Pancreas (tissue), 10 donors: ENCODE results near the gene SKI. TPM values are rescaled to one million over a fixed set of nuclear protein-coding genes. Genes with fewer than 3 reads are reported as not detected.

Source experiments
- ATAC-seq, 4 donors: fragments of 200-7000 bp; cut with Tn5 transposase; one replicate each; pipeline versions ENCODE4 v1.8.0 to v1.9.1; 2020; ENCODE audit warnings: mild to moderate bottlenecking in 4 of 4, moderate library complexity in 4 of 4
- DNase-seq, 6 donors: peaks; one replicate each; pipeline ENCODE4 v3.0.0-alpha.2; 2020
- FAIRE-seq: peaks from 2 replicates; lab custom pipeline; 2012; peaks lifted over from hg19 to GRCh38; lab: Jason Lieb, UNC
- H3K27ac ChIP-seq, 4 donors: fragments of 200-600 bp; sonication (generic); 1 replicate in 3 of 4; 2 replicates in 1 of 4; pipeline versions ENCODE4 v1.5.0 to v1.8.0; 2020
- H3K27me3 ChIP-seq, 4 donors: fragments of 200-600 bp; one replicate each; pipeline ENCODE4 v1.8.0; 2021
- H3K36me3 ChIP-seq, 3 donors: fragments of 200-600 bp; sonication (generic) in 1 of 3; one replicate each; pipeline versions ENCODE4 v1.5.0 to v1.8.0; 2020 to 2021
- H3K4me1 ChIP-seq, 3 donors: fragments of 200-600 bp; one replicate each; pipeline ENCODE4 v1.8.0; 2021
- H3K4me3 ChIP-seq, 4 donors: fragments of 200-600 bp; sonication (generic) in 2 of 4; one replicate each; pipeline versions ENCODE4 v1.5.0 to v1.8.0; 2020 to 2021
- H3K9me3 ChIP-seq, 4 donors: fragments of 200-600 bp; one replicate each; pipeline ENCODE4 v1.8.0; 2021
- CTCF ChIP-seq, 4 donors: fragments of 200-600 bp; sonication (generic) in 3 of 4; IDR thresholded peaks; one replicate each; pipeline versions ENCODE4 v1.5.0 to v1.8.0; 2021; ENCODE audit warnings: antibody characterized with exemption in 4 of 4
- WGBS, 2 donors: extraction: QIAGEN DNeasy Blood & Tissue Kit; methylation state at CpG; one replicate each; pipeline ENCODE4 v1.1.7; 2013; 5-methylcytosine and 5-hydroxymethylcytosine counted together
- intact Hi-C, 3 donors: fragments of 100-400 bp; cut with DNase I; formaldehyde crosslinking; loops; one replicate each; pipeline versions ENCODE4 v1.11.1 to v1.14.2; 2022
- polyA plus RNA-seq, 2 donors: library from polyadenylated mRNA; stranded (reverse); fragments of 200-250 nt; gene quantifications; one replicate each; pipeline ENCODE4 v1.2.3, GENCODE V29; 2013
- total RNA-seq, 6 donors: library from RNA; stranded (reverse); fragmentation: NEBNext Ultra II Directional in 4 of 6; extraction: Animal tissue kit (Norgen Biotek cat#: 25700) in 4 of 6; gene quantifications; one replicate each; pipeline versions ENCODE4 v1.2.1 to v1.2.4, GENCODE V29; 2021 to 2023
- donor health status: healthy with polysubstance abuse.
- donor health status: DM: no; HTN: no; CAD: no; lungs with moderate emphysema.
- donor health status: DM: no; HTN: no; CAD: no.
- donor health status: control.
- donor health status: control.
- donor health status: Bipolar disorder and iron deficiency.
- donor health status: DM: yes; HTN: yes; CAD: no.
- donor health status: DM: no; HTN: no; CAD: no.
- donor health status: DM: no; HTN: no; CAD: no.
- donor health status: DM: yes; HTN: yes; CAD: no.

Gene SKI
- total and polyA plus RNA-seq, 8 donors, result 8.6 to 27.9 (median 14.0) TPM

- DNase-seq (no peak), FAIRE-seq (no peak), ATAC-seq (no peak)
- intact Hi-C loops, result no loop called here
- 94 to 96% methylated on average over 33 of the region's 33 CpGs for WGBS, 2 donors
- H3K4me1 ChIP-seq, result no peaks in the 10 kb centered on the region
- H3K4me3 ChIP-seq, result no peak overlapping the region
- H3K27ac ChIP-seq, result no peak overlapping the region
- H3K27me3 ChIP-seq, result no peaks in the 10 kb centered on the region
- H3K9me3 ChIP-seq, result no peaks in the 10 kb centered on the region
- no peak for TF ChIP-seq CTCF (IDR thresholded peaks at IDR 0.05)
- H3K36me3 ChIP-seq, result no peaks in the 10 kb centered on the region
These were observed 43.2 kb upstream of the SKI start for GRCh38 chr1:2184934-2185333.

- WGBS, 2 donors, result 90 to 95% methylated on average over 38 of the region's 38 CpGs
- Histone ChIP-seq H3K27ac (no peak overlapping the region), H3K9me3 (no peaks in the 10 kb centered on the region), H3K27me3 (no peaks in the 10 kb centered on the region), H3K36me3 (no peaks in the 10 kb centered on the region), H3K4me3 (no peak overlapping the region), H3K4me1 (peaks cover 0 to 8% (median 0%) of the 10 kb centered on the region in 3 donors)
- TF ChIP-seq CTCF (IDR thresholded peaks at IDR 0.05), result no peak
- ATAC-seq (no peak), DNase-seq (no peak), FAIRE-seq (no peak)
- intact Hi-C loops, result no loop called here
These were observed 42.0 kb upstream of the SKI start for GRCh38 chr1:2185880-2186855.

GRCh38 chr1:2186901-2187300 is 41.2 kb upstream of the SKI start:
- ATAC-seq (no peak), FAIRE-seq (no peak), DNase-seq (no peak)
- peaks cover 0 to 15% (median 3%) of the 10 kb centered on the region in 3 donors for H3K4me1 ChIP-seq
- no peak overlapping the region for H3K27ac ChIP-seq
- TF ChIP-seq CTCF (IDR thresholded peaks at IDR 0.05), result no peak
- H3K36me3 ChIP-seq, result no peaks in the 10 kb centered on the region
- H3K9me3 ChIP-seq, result no peaks in the 10 kb centered on the region
- intact Hi-C loops, result no loop called here
- WGBS, 2 donors, result 87 to 92% methylated on average over 9 of the region's 9 CpGs
- no peaks in the 10 kb centered on the region for H3K27me3 ChIP-seq
- no peak overlapping the region for H3K4me3 ChIP-seq

- 87 to 88% methylated on average over 13 of the region's 13 CpGs for WGBS, 2 donors
- Histone ChIP-seq H3K4me3 (no peak overlapping the region), H3K9me3 (no peaks in the 10 kb centered on the region), H3K4me1 (peaks cover 0 to 21% (median 6%) of the 10 kb centered on the region in 3 donors), H3K27me3 (no peaks in the 10 kb centered on the region), H3K36me3 (no peaks in the 10 kb centered on the region), H3K27ac (no peak overlapping the region)
- FAIRE-seq (no peak), DNase-seq (no peak), ATAC-seq (no peak)
- TF ChIP-seq CTCF (IDR thresholded peaks at IDR 0.05), result no peak
- intact Hi-C loops, result no loop called here
These were observed 40.5 kb upstream of the SKI start for GRCh38 chr1:2187619-2188018.

- no peak overlapping the region for H3K27ac ChIP-seq
- H3K4me3 ChIP-seq, result no peak overlapping the region
- 92 to 93% methylated on average over 16 of the region's 16 CpGs for WGBS, 2 donors
These were observed 39.8 kb upstream of the SKI start for GRCh38 chr1:2188336-2188735.

More at GRCh38 chr1:2188336-2188735, 39.8 kb upstream of the SKI start:
- intact Hi-C loops, result no loop called here
- DNase-seq, result no peak
- TF ChIP-seq CTCF (IDR thresholded peaks at IDR 0.05), result no peak
- no peaks in the 10 kb centered on the region for H3K36me3 ChIP-seq
- H3K9me3 ChIP-seq, result no peaks in the 10 kb centered on the region
- no peaks in the 10 kb centered on the region for H3K27me3 ChIP-seq
- FAIRE-seq, result no peak
- H3K4me1 ChIP-seq, result peaks cover 0 to 21% (median 6%) of the 10 kb centered on the region in 3 donors
- no peak for ATAC-seq
